ENCODE measurements around the gene PEX19.

DNA sequence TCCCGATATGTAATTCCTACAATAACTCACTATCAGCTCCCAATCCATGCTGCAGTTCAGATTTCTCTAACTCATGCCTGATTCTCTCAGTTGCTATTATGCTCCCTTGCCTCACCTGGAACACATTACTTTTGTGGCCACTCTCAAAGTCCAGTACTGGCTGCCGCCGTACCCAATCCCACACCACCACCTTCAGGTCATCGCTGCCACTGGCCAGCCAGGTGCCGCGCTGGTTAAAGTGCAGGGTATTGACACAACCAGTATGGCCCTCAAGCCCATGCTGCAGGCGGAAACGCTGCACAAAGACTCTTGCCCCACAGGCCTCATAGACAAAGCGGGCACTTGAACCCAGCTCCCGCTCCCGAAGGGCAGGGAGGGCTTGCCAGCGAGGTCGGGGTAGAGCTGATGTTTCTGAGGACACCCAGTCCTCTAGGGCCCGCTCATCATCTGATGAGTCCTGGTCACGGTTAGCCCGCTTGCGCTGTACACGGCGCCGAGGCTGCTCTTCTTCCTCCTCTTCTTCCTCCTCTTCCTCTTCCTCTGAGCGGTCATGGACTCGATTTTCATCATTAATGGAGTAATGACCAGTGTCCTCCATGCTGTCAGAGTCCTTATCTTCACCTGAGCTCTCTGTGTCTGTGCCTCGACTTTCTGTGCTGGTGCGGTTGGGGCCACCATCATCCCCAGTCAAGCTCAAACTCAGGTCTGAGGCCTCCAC is 45.2 kb downstream of the PEX19 start:
- TF ChIP-seq, protein P1, sequence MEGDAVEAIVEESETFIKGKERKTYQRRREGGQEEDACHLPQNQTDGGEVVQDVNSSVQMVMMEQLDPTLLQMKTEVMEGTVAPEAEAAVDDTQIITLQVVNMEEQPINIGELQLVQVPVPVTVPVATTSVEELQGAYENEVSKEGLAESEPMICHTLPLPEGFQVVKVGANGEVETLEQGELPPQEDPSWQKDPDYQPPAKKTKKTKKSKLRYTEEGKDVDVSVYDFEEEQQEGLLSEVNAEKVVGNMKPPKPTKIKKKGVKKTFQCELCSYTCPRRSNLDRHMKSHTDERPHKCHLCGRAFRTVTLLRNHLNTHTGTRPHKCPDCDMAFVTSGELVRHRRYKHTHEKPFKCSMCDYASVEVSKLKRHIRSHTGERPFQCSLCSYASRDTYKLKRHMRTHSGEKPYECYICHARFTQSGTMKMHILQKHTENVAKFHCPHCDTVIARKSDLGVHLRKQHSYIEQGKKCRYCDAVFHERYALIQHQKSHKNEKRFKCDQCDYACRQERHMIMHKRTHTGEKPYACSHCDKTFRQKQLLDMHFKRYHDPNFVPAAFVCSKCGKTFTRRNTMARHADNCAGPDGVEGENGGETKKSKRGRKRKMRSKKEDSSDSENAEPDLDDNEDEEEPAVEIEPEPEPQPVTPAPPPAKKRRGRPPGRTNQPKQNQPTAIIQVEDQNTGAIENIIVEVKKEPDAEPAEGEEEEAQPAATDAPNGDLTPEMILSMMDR (IDR thresholded peaks at IDR 0.05), result no peak
- TF ChIP-seq POLR2A (IDR thresholded peaks at IDR 0.05), result no peak
